Cardiac muscle cell (in vitro differentiated cells and primary cell): Measurements from ENCODE around the gene ATP13A5. TPM values are rescaled to one million over a fixed set of nuclear protein-coding genes. Genes with fewer than 3 reads are reported as not detected.

Experiments used
- DNase-seq, 2 donors: peaks; one replicate each; pipeline versions ENCODE4 v3.0.0 to v3.0.0-alpha.2; 2010 to 2017; ENCODE audit warnings: low read depth in 1 of 2, low spot score in 1 of 2
- H3K27ac ChIP-seq: fragments of 200-600 bp; sonication (generic); 2 replicates; pipeline ENCODE4 v1.5.1; 2016
- H3K27me3 ChIP-seq: fragments of 200-600 bp; sonication (generic); 2 replicates; pipeline ENCODE4 v1.6.0; 2016; ENCODE audit warnings: control low read depth
- H3K36me3 ChIP-seq: fragments of 200-600 bp; sonication (generic); 2 replicates; pipeline ENCODE4 v1.5.1; 2016; ENCODE audit warnings: control low read depth
- H3K4me1 ChIP-seq: fragments of 200-600 bp; sonication (generic); 2 replicates; pipeline ENCODE4 v1.8.1; 2017; ENCODE audit warnings: low read depth, mild to moderate bottlenecking, mixed run types
- H3K4me3 ChIP-seq: fragments of 200-600 bp; sonication (generic); 2 replicates; pipeline ENCODE4 v1.5.1; 2016; ENCODE audit warnings: mild to moderate bottlenecking
- H3K9me3 ChIP-seq: fragments of 200-600 bp; sonication (generic); 2 replicates; pipeline ENCODE4 v1.5.1; 2017; ENCODE audit warnings: low read depth, mild to moderate bottlenecking, control low read depth
- polyA plus RNA-seq: library from polyadenylated mRNA; unstranded; fragments of >200 nt; fragmentation: Nextera tagmentation; extraction: Ambion mirVana; gene quantifications from 2 replicates; pipeline ENCODE4 v1.2.1, GENCODE V29; 2016
- total RNA-seq: library from RNA; depleted of rRNA; stranded (reverse); fragments of >200 nt; gene quantifications from 2 replicates; pipeline ENCODE4 v1.2.3, GENCODE V29; 2016
- TF ChIP-seq, protein P1 (sequence below): IDR thresholded peaks from 2 replicates; pipeline ENCODE4 v1.5.1; 2012; ENCODE audit warnings: low read depth, mild to moderate bottlenecking, low read length

Gene ATP13A5
- total and polyA plus RNA-seq, 2 experiments from 2014 or later: 0.16 TPM; not detected in 1

DNA sequence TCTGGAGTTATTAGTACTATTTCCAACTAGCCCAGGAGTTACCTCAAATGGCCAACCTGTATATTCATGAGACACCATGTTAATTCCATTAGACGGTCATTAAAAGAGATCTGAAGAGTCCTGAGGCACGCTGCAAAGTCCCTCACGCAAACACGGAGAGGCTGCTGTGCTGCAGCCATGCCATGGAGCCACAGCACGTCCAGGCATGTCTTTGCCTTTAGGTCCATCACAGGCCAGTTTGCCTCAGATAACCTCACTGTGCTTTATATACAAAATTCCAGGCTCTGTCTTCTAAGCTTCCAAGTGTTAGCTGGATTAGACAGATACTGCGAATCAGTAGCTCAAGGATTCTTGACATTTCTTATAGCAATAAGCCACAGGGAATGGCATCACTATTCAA, 147.4 kb downstream of the ATP13A5 start:
- H3K9me3 ChIP-seq: no peaks in the 10 kb centered on the region
- H3K27me3 ChIP-seq: no peaks in the 10 kb centered on the region
- H3K36me3 ChIP-seq: no peaks in the 10 kb centered on the region
- H3K4me1 ChIP-seq: peaks cover 19% of the 10 kb centered on the region
- DNase-seq: no peak
- TF ChIP-seq, protein P1, sequence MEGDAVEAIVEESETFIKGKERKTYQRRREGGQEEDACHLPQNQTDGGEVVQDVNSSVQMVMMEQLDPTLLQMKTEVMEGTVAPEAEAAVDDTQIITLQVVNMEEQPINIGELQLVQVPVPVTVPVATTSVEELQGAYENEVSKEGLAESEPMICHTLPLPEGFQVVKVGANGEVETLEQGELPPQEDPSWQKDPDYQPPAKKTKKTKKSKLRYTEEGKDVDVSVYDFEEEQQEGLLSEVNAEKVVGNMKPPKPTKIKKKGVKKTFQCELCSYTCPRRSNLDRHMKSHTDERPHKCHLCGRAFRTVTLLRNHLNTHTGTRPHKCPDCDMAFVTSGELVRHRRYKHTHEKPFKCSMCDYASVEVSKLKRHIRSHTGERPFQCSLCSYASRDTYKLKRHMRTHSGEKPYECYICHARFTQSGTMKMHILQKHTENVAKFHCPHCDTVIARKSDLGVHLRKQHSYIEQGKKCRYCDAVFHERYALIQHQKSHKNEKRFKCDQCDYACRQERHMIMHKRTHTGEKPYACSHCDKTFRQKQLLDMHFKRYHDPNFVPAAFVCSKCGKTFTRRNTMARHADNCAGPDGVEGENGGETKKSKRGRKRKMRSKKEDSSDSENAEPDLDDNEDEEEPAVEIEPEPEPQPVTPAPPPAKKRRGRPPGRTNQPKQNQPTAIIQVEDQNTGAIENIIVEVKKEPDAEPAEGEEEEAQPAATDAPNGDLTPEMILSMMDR: no peak
- H3K27ac ChIP-seq: no peak overlapping the region
- no peak overlapping the region for H3K4me3 ChIP-seq

DNA sequence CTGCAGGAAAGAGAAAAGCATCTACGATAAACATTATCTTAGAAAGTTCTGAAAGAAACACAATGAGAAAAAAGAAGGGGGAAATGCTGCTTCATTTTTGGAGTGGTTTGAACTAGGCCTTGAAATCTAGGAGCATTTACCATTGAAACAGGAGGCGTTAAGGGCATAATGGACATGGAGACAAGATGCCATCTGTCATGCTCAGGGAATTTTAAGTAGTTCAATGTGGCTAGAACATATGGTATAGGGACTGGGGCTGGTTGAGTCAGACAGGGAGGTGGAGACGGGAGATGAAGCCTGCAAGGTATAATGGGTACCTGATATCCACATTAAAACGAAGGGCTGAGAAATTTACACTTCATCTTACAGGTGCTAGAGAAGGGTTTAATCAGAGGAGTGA, 147.9 kb downstream of the ATP13A5 start:
- no peaks in the 10 kb centered on the region for H3K9me3 ChIP-seq
- H3K36me3 ChIP-seq: no peaks in the 10 kb centered on the region
- peaks cover 19% of the 10 kb centered on the region for H3K4me1 ChIP-seq
- DNase-seq: no peak
- H3K27me3 ChIP-seq: no peaks in the 10 kb centered on the region
- H3K4me3 ChIP-seq: no peak overlapping the region
- TF ChIP-seq, protein P1: no peak
- no peak overlapping the region for H3K27ac ChIP-seq

DNA sequence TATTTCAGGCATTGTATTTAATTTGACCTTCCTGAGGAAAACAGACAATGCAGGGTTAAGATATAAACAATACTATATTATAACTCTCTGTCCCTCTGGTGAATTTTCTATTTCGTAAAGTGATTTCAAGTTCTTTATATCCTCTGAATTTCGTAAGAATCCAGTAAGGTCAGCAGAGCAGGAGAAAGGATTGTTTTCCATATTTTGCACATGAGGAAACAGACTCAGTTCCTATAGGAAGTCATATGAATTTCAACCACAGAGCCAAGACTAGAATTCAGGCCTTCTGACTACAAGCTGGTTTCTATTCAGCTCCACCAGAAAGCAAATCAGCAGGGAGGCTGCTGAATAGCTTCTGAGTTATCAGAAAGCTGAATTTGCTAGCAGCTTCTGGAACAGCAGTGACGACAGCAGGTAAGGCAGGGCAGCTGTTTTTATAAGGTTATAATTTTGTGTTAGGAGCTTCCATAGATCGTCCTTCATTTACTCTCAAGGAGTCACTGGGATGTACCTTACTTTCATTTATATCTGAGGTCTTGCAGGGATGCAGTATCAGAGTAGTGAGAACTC, 148.6 kb downstream of the ATP13A5 start:
- no peaks in the 10 kb centered on the region for H3K27me3 ChIP-seq
- H3K27ac ChIP-seq: no peak overlapping the region
- TF ChIP-seq, protein P1: no peak
- H3K36me3 ChIP-seq: no peaks in the 10 kb centered on the region
- no peak overlapping the region for H3K4me3 ChIP-seq
- DNase-seq: no peak
- H3K4me1 ChIP-seq: peaks cover 19% of the 10 kb centered on the region
- H3K9me3 ChIP-seq: no peaks in the 10 kb centered on the region

DNA sequence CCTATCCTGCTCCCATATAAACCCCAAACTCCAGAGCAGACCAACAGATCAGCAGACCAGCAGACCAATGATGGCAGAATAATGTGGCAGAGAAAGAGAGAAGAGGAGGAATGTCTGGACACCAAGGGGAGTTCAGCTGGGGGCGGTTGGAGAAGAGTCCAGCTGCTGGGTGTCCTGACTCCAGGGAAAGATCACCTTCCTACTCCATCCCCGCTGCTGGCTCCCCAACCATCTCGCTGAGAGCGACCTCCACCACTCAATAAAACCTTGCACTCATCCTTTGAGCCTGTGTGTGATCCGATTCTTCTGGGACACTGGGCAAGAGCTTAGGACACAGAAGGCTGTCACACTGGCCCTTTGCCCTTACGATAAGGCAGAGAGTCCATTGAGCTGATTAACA, 150.3 kb downstream of the ATP13A5 start:
- no peak overlapping the region for H3K4me3 ChIP-seq
- no peaks in the 10 kb centered on the region for H3K9me3 ChIP-seq
- no peak overlapping the region for H3K27ac ChIP-seq
- no peaks in the 10 kb centered on the region for H3K27me3 ChIP-seq
- no peak for DNase-seq
- no peaks in the 10 kb centered on the region for H3K36me3 ChIP-seq
- TF ChIP-seq, protein P1: no peak
- H3K4me1 ChIP-seq: peaks cover 19% of the 10 kb centered on the region

DNA sequence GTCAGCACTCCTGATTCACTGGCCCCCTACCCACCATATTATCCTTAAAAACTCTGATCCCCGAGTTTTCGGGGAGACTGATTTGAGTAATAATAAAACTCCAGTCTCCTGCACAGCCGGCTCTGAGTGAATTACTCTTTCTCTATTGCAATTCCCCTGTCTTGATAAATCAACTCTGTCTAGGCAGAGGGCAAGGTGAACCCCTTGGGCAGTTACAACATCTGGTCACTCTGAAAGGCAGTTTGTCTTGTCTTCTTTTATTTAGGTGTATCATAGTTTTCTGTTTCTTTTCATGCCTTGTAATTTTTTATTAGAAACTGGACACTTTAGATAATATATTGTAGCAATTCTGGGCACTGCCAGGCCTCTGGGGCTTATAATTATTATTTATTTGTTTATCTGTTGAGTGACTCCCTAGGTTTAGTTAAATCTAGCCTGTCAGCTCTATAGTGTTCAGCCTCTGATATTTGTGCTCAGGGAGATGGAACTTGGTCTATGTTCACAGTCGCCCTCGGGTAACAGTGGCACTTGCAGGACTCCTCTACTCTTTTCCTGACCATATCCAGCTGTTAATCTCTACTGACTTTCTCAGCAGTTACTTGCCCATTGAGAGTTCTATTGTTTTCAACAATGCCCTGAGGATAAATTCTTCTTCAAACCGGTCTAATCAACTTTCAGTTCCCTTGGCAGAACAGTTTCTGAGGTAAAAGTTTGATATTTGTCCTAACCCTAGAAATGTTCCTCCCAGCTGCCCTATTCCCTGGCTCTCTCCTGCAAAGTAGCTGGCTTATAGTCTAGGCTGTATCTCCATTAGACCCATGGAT, 153.0 kb downstream of the ATP13A5 start:
- Histone ChIP-seq H3K4me3 (no peak overlapping the region), H3K9me3 (no peaks in the 10 kb centered on the region), H3K36me3 (no peaks in the 10 kb centered on the region), H3K27me3 (no peaks in the 10 kb centered on the region), H3K4me1 (peaks cover 6% of the 10 kb centered on the region), H3K27ac (no peak overlapping the region)
- TF ChIP-seq, protein P1: no peak
- no peak for DNase-seq

Other genes starting within 250 kb of the ATP13A5 start
- gene PLAAT1, start 137.5 kb downstream of the ATP13A5 start, total RNA-seq: 35.4 and 44.1 TPM in 2 replicates
- gene PLAAT1, start 137.5 kb downstream of the ATP13A5 start, polyA plus RNA-seq: 37.6 and 39.2 TPM in 2 replicates
- gene ATP13A4, start 176.1 kb upstream of the ATP13A5 start, total RNA-seq: 0.53 and 3.0 TPM in 2 replicates
- 1.0 TPM in 1 of 2 replicates, not detected in the other for gene ATP13A4, start 176.1 kb upstream of the ATP13A5 start, polyA plus RNA-seq
- 52.0 and 54.4 TPM in 2 replicates for gene OPA1, start 214.5 kb upstream of the ATP13A5 start, total RNA-seq
- 26.6 and 39.0 TPM in 2 replicates for gene OPA1, start 214.5 kb upstream of the ATP13A5 start, polyA plus RNA-seq